ENCODE measurements around the gene DLX1. TPM values are rescaled to one million over a fixed set of nuclear protein-coding genes. Genes with fewer than 3 reads are reported as not detected.

The DLX1 gene
- total RNA-seq, 1 donor from 2014 or later: 0.61 TPM

- Mint-ChIP-seq H3K36me3 (ENCODE audit: unreplicated experiment) (no peaks in the 10 kb centered on the region), H3K4me1 (ENCODE audit: low read depth, unreplicated experiment) (peaks cover 9% of the 10 kb centered on the region), H3K27ac (ENCODE audit: unreplicated experiment) (peak overlapping the region; percentile 25), H3K27me3 (ENCODE audit: unreplicated experiment) (peaks cover 53% of the 10 kb centered on the region), H3K4me3 (ENCODE audit: unreplicated experiment) (peak overlapping the region; percentile 36), H3K9me3 (ENCODE audit: unreplicated experiment) (peaks cover 26% of the 10 kb centered on the region)
- no peak for DNase-seq
- no peak for TF ChIP-seq CTCF (IDR thresholded peaks at IDR 0.05; ENCODE audit: partially characterized antibody, unreplicated experiment)
Measured at GRCh38 chr2:172093416-172094293, 8.3 kb downstream of the DLX1 start.

GRCh38 chr2:172094294-172095145 is 9.2 kb downstream of the DLX1 start:
- Mint-ChIP-seq H3K4me1 (ENCODE audit: low read depth, unreplicated experiment) (peaks cover 9% of the 10 kb centered on the region), H3K27ac (ENCODE audit: unreplicated experiment) (no peak overlapping the region), H3K36me3 (ENCODE audit: unreplicated experiment) (no peaks in the 10 kb centered on the region), H3K4me3 (ENCODE audit: unreplicated experiment) (peak overlapping the region; percentile 76), H3K27me3 (ENCODE audit: unreplicated experiment) (peaks cover 48% of the 10 kb centered on the region), H3K9me3 (ENCODE audit: unreplicated experiment) (peaks cover 21% of the 10 kb centered on the region)
- DNase-seq: peak; percentile 33
- no peak for TF ChIP-seq CTCF (IDR thresholded peaks at IDR 0.05; ENCODE audit: partially characterized antibody, unreplicated experiment)

GRCh38 chr2:172095146-172095904 is 10.0 kb downstream of the DLX1 start:
- DNase-seq: peak; percentile 41
- no peak overlapping the region for H3K27ac Mint-ChIP-seq (ENCODE audit: unreplicated experiment)
- peaks cover 45% of the 10 kb centered on the region for H3K27me3 Mint-ChIP-seq (ENCODE audit: unreplicated experiment)
- H3K36me3 Mint-ChIP-seq (ENCODE audit: unreplicated experiment): no peaks in the 10 kb centered on the region
- peaks cover 9% of the 10 kb centered on the region for H3K4me1 Mint-ChIP-seq (ENCODE audit: low read depth, unreplicated experiment)
- no peak for TF ChIP-seq CTCF (IDR thresholded peaks at IDR 0.05; ENCODE audit: partially characterized antibody, unreplicated experiment)
- peak overlapping the region; percentile 76 for H3K4me3 Mint-ChIP-seq (ENCODE audit: unreplicated experiment)
- peaks cover 21% of the 10 kb centered on the region for H3K9me3 Mint-ChIP-seq (ENCODE audit: unreplicated experiment)

GRCh38 chr2:172095905-172096625 is 10.8 kb downstream of the DLX1 start:
- H3K36me3 Mint-ChIP-seq (ENCODE audit: unreplicated experiment): no peaks in the 10 kb centered on the region
- H3K27me3 Mint-ChIP-seq (ENCODE audit: unreplicated experiment): peaks cover 39% of the 10 kb centered on the region
- H3K27ac Mint-ChIP-seq (ENCODE audit: unreplicated experiment): no peak overlapping the region
- peaks cover 19% of the 10 kb centered on the region for H3K9me3 Mint-ChIP-seq (ENCODE audit: unreplicated experiment)
- H3K4me3 Mint-ChIP-seq (ENCODE audit: unreplicated experiment): peak overlapping the region; percentile 76
- H3K4me1 Mint-ChIP-seq (ENCODE audit: low read depth, unreplicated experiment): peaks cover 11% of the 10 kb centered on the region
- no peak for TF ChIP-seq CTCF (IDR thresholded peaks at IDR 0.05; ENCODE audit: partially characterized antibody, unreplicated experiment)
- no peak for DNase-seq

Data from glutamatergic neuron (in vitro differentiated cells).